ENCODE measurements around the gene CKB.

CKB gene

GRCh38 chr14:103510724-103511693, 11.6 kb downstream of the CKB start:
- H3K4me1 ChIP-seq (ENCODE audit: insufficient read depth, poor library complexity, severe bottlenecking), result peaks cover 18% of the 10 kb centered on the region
- H3K27ac ChIP-seq (ENCODE audit: poor library complexity, severe bottlenecking), result peak overlapping the region; percentile 76
- DNase-seq (ENCODE audit: low spot score) (peak; percentile 66), ATAC-seq (ENCODE audit: low read depth) (no peak)
- H3K27me3 ChIP-seq (ENCODE audit: insufficient read depth, poor library complexity, severe bottlenecking), result no peaks in the 10 kb centered on the region
- TF ChIP-seq CTCF (IDR thresholded peaks at IDR 0.05; ENCODE audit: poor library complexity, severe bottlenecking), result no peak
- peaks cover 48% of the 10 kb centered on the region for H3K36me3 ChIP-seq (ENCODE audit: low read depth)
- H3K4me3 ChIP-seq (ENCODE audit: severe bottlenecking), result no peak overlapping the region
- H3K9me3 ChIP-seq (ENCODE audit: severe bottlenecking), result no peaks in the 10 kb centered on the region

- ATAC-seq (ENCODE audit: low read depth), result no peak
Observed at GRCh38 chr14:103509864-103510723, 12.5 kb downstream of the CKB start.

GRCh38 chr14:103508521-103509329, 13.9 kb downstream of the CKB start:
- no peak for TF ChIP-seq CTCF (IDR thresholded peaks at IDR 0.05; ENCODE audit: poor library complexity, severe bottlenecking)
- H3K4me3 ChIP-seq (ENCODE audit: severe bottlenecking), result no peak overlapping the region
- peaks cover 16% of the 10 kb centered on the region for H3K4me1 ChIP-seq (ENCODE audit: insufficient read depth, poor library complexity, severe bottlenecking)
- peaks cover 67% of the 10 kb centered on the region for H3K36me3 ChIP-seq (ENCODE audit: low read depth)
- no peak for DNase-seq (ENCODE audit: low spot score)
- no peak overlapping the region for H3K27ac ChIP-seq (ENCODE audit: poor library complexity, severe bottlenecking)
- no peak for ATAC-seq (ENCODE audit: low read depth)
- H3K27me3 ChIP-seq (ENCODE audit: insufficient read depth, poor library complexity, severe bottlenecking), result no peaks in the 10 kb centered on the region
- H3K9me3 ChIP-seq (ENCODE audit: severe bottlenecking), result no peaks in the 10 kb centered on the region

More at GRCh38 chr14:103509864-103510723, 12.5 kb downstream of the CKB start:
- H3K9me3 ChIP-seq (ENCODE audit: severe bottlenecking), result no peaks in the 10 kb centered on the region
- H3K4me1 ChIP-seq (ENCODE audit: insufficient read depth, poor library complexity, severe bottlenecking), result peaks cover 18% of the 10 kb centered on the region
- H3K27me3 ChIP-seq (ENCODE audit: insufficient read depth, poor library complexity, severe bottlenecking), result no peaks in the 10 kb centered on the region
- no peak overlapping the region for H3K27ac ChIP-seq (ENCODE audit: poor library complexity, severe bottlenecking)
- no peak overlapping the region for H3K4me3 ChIP-seq (ENCODE audit: severe bottlenecking)
- no peak for DNase-seq (ENCODE audit: low spot score)
- peaks cover 54% of the 10 kb centered on the region for H3K36me3 ChIP-seq (ENCODE audit: low read depth)
- TF ChIP-seq CTCF (IDR thresholded peaks at IDR 0.05; ENCODE audit: poor library complexity, severe bottlenecking), result no peak

- no peaks in the 10 kb centered on the region for H3K27me3 ChIP-seq (ENCODE audit: insufficient read depth, poor library complexity, severe bottlenecking)
- peaks cover 6% of the 10 kb centered on the region for H3K4me1 ChIP-seq (ENCODE audit: insufficient read depth, poor library complexity, severe bottlenecking)
- no peak for ATAC-seq (ENCODE audit: low read depth)
- H3K36me3 ChIP-seq (ENCODE audit: low read depth), result peaks cover 77% of the 10 kb centered on the region
- no peaks in the 10 kb centered on the region for H3K9me3 ChIP-seq (ENCODE audit: severe bottlenecking)
- H3K4me3 ChIP-seq (ENCODE audit: severe bottlenecking), result no peak overlapping the region
- H3K27ac ChIP-seq (ENCODE audit: poor library complexity, severe bottlenecking), result no peak overlapping the region
- no peak for DNase-seq (ENCODE audit: low spot score)
- TF ChIP-seq CTCF (IDR thresholded peaks at IDR 0.05; ENCODE audit: poor library complexity, severe bottlenecking), result no peak
Observed at GRCh38 chr14:103507751-103508150, 14.9 kb downstream of the CKB start.

Measured in RWPE2 (cell line).